Ishikawa (cell line): Measurements from ENCODE around the gene LRATD1.

Source experiments
- CEBPB ChIP-seq: IDR thresholded peaks from 2 replicates; pipeline ENCODE4 v1.6.1; 2012
- CREB1 ChIP-seq: IDR thresholded peaks from 2 replicates; pipeline ENCODE4 v1.6.1; 2012; ENCODE audit warnings: low read depth
- EGR1 ChIP-seq: IDR thresholded peaks from 2 replicates; pipeline ENCODE4 v1.6.1; 2012
- EP300 ChIP-seq: IDR thresholded peaks from 2 replicates; pipeline ENCODE4 v1.6.1; 2012; ENCODE audit warnings: borderline replicate concordance
- FOXM1 ChIP-seq: IDR thresholded peaks from 2 replicates; pipeline ENCODE4 v1.6.1; 2012; ENCODE audit warnings: low read depth, borderline replicate concordance
- NFIC ChIP-seq: IDR thresholded peaks from 2 replicates; pipeline ENCODE4 v1.6.1; 2012
- RAD21 ChIP-seq: IDR thresholded peaks from 2 replicates; pipeline ENCODE4 v1.6.1; 2012; ENCODE audit warnings: low read depth
- TAF1 ChIP-seq: IDR thresholded peaks from 2 replicates; pipeline ENCODE4 v1.6.1; 2012; ENCODE audit warnings: low read depth, mild to moderate bottlenecking
- TCF12 ChIP-seq: IDR thresholded peaks from 2 replicates; pipeline ENCODE4 v1.6.1; 2012; ENCODE audit warnings: low read depth
- TEAD4 ChIP-seq: IDR thresholded peaks from 2 replicates; pipeline ENCODE4 v1.6.1; 2012
- YY1 ChIP-seq: IDR thresholded peaks from 2 replicates; pipeline ENCODE4 v1.6.1; 2012; ENCODE audit warnings: low read depth
- ZBTB7A ChIP-seq: IDR thresholded peaks from 2 replicates; pipeline ENCODE4 v1.6.1; 2012; ENCODE audit warnings: low read depth
- TF ChIP-seq, protein P1 (sequence below): IDR thresholded peaks from 2 replicates; pipeline ENCODE4 v1.6.1; 2012
- TF ChIP-seq, protein P2 (sequence below): IDR thresholded peaks from 2 replicates; pipeline ENCODE4 v1.6.1; 2012; ENCODE audit warnings: low read depth, mild to moderate bottlenecking
- TF ChIP-seq, protein P3 (sequence below): IDR thresholded peaks from 2 replicates; pipeline ENCODE4 v1.6.1; 2012

Gene LRATD1, protein sequence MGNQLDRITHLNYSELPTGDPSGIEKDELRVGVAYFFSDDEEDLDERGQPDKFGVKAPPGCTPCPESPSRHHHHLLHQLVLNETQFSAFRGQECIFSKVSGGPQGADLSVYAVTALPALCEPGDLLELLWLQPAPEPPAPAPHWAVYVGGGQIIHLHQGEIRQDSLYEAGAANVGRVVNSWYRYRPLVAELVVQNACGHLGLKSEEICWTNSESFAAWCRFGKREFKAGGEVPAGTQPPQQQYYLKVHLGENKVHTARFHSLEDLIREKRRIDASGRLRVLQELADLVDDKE

DNA sequence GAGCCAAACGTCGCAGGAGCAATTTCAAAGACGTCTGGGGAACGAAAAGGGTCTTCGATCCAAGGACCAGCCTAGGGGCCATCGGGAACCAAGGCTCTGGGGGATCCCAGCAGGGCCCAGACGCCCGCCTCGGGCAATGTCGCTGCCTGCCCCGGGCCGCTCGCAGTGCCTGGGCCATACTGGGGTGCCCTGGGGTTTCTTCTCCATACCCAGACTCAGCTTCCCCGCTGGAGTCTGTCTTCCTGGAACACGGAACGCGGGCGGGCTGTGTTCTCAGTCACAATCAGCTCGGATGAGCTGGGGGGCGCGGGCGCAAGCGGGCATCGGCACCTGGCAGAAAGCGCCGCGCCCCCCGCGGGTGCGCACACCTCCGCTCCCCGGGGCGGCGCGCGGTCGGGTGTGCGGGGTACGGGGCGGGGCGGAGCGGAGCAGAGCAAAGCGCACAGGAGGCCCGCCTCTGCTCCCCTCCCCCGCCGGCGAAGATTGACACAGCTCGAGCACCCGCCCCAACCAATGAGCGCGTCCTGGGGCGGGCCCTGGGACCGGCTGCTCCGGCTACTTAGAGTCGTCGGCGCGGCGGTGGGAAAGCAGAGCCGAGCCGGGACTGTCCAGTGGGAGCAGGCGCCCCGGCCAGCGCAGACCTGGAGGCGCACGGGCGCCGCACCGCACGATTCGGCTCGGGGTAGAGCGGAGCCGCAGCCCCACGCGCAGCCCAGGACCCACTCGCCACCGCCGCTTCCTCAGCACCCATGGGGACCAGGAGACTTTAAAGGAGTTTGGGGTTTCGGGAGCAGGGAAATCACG, at the start of gene LRATD1:
LRATD1 (plus strand) TSS at position 585 of the 804 bp plus-strand sequence. CDS start 1,263 bp downstream, outside the sequence.
- TF ChIP-seq YY1: no peak
- TF ChIP-seq, protein P1, sequence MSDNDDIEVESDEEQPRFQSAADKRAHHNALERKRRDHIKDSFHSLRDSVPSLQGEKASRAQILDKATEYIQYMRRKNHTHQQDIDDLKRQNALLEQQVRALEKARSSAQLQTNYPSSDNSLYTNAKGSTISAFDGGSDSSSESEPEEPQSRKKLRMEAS: peak; percentile 58; the same call in 1 of the 2 replicates

DNA sequence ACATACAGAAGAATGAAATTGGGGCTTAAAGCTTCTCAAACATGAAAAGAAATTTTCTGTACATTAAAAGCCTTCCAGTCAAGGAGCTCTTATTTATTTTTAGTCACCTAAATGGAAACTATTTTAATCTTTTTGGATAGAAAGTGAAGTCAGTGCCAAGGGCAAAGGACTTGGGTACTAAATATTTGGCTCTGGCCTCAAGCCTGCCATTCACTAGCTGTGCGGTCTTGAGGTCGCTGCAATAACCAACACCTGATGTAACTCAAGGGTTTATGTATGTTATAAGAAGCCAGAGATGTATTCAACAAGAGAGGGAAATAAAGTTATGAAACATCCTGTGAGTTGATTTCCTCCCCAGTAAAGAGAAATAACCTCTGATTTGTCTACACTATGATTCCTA, 49.5 kb upstream of the LRATD1 start:
- no peak for TF ChIP-seq EP300

DNA sequence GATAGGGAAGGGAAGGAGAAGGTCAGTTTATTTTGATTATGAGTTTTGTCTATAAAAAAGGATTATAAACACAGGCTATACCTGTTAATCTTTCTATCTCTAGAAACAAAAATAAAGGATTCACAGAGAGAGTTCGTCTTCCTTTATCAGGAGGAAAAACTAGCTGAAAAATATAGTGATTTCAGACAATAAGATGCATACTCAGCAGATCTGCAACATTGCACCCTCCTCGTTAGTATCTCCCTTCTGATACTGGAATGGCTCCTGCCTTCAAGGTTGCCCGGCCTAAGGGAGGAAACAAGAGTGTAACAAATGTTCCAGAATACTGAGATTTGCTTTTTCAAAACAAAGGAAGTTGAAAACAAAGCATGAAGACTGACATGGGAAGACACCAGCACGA, 48.7 kb upstream of the LRATD1 start:
- TF ChIP-seq, protein P2, sequence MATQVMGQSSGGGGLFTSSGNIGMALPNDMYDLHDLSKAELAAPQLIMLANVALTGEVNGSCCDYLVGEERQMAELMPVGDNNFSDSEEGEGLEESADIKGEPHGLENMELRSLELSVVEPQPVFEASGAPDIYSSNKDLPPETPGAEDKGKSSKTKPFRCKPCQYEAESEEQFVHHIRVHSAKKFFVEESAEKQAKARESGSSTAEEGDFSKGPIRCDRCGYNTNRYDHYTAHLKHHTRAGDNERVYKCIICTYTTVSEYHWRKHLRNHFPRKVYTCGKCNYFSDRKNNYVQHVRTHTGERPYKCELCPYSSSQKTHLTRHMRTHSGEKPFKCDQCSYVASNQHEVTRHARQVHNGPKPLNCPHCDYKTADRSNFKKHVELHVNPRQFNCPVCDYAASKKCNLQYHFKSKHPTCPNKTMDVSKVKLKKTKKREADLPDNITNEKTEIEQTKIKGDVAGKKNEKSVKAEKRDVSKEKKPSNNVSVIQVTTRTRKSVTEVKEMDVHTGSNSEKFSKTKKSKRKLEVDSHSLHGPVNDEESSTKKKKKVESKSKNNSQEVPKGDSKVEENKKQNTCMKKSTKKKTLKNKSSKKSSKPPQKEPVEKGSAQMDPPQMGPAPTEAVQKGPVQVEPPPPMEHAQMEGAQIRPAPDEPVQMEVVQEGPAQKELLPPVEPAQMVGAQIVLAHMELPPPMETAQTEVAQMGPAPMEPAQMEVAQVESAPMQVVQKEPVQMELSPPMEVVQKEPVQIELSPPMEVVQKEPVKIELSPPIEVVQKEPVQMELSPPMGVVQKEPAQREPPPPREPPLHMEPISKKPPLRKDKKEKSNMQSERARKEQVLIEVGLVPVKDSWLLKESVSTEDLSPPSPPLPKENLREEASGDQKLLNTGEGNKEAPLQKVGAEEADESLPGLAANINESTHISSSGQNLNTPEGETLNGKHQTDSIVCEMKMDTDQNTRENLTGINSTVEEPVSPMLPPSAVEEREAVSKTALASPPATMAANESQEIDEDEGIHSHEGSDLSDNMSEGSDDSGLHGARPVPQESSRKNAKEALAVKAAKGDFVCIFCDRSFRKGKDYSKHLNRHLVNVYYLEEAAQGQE: no peak
- TF ChIP-seq, protein P1: no peak
- TF ChIP-seq TAF1: no peak
- TF ChIP-seq TCF12: no peak
- TF ChIP-seq YY1: no peak
- no peak for TF ChIP-seq TEAD4
- no peak for TF ChIP-seq ZBTB7A
- no peak for TF ChIP-seq FOXM1
- TF ChIP-seq EGR1: no peak
- TF ChIP-seq CREB1: no peak
- TF ChIP-seq, protein P3, sequence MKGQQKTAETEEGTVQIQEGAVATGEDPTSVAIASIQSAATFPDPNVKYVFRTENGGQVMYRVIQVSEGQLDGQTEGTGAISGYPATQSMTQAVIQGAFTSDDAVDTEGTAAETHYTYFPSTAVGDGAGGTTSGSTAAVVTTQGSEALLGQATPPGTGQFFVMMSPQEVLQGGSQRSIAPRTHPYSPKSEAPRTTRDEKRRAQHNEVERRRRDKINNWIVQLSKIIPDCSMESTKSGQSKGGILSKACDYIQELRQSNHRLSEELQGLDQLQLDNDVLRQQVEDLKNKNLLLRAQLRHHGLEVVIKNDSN: no peak
- no peak for TF ChIP-seq NFIC
- TF ChIP-seq RAD21: no peak
- no peak for TF ChIP-seq EP300
- TF ChIP-seq CEBPB: no peak

GRCh38 chr2:14587119-14587518, 45.4 kb upstream of the LRATD1 start:
- TF ChIP-seq, protein P1: no peak
- TF ChIP-seq CEBPB: no peak
- TF ChIP-seq YY1: no peak
- no peak for TF ChIP-seq EP300
- no peak for TF ChIP-seq TAF1

DNA sequence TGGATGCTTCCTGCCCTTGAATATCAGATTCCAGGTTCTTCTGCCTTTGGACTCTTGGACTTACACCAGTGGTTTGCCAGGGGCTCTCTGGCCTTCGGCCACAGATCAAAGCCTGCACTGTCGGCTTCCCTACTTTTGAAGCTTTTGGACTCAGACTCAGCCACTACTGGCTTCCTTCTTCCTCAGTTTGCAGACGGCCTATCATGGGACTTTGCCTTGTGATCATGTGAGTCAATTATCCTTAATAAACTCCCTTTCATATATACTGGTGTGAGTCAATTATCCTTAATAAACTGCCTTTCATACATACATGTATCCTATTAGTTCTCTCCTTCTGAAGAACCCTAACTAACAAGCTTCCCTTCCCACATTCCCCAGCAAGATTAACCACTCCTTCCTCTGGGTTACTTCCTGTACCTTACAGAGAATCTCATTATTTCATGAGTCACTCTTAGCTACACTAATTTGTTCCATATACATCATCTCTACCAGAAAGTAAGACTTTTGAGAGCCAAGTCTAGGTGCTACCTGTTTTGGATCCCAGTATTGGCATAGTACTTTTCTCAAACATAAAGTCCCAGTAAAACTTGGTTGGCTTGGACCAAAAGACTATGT, 31.3 kb upstream of the LRATD1 start:
- TF ChIP-seq TCF12: no peak
- TF ChIP-seq EP300: no peak

- TF ChIP-seq, protein P1: no peak
- TF ChIP-seq RAD21 (no peak), TAF1 (no peak), YY1 (no peak), TCF12 (no peak), CEBPB (no peak), EGR1 (no peak), NFIC (no peak), CREB1 (no peak), ZBTB7A (no peak), EP300 (no peak), FOXM1 (no peak), TEAD4 (no peak)
- TF ChIP-seq, protein P2: no peak
- TF ChIP-seq, protein P3: no peak
These were observed 30.2 kb upstream of the LRATD1 start for GRCh38 chr2:14602309-14602708.
